Mucosa of stomach (tissue), 1 donor: Measurements from ENCODE around the gene CRYGS.
"Not testable (repeated sequence)": the region's sequence is repeated elsewhere in the genome, so short reads cannot be mapped to it uniquely, and the experiment has no call there.

Source experiments
- H3K27me3 ChIP-seq: one replicate; pipeline ENCODE4 v1.7.0; 2013; ENCODE audit warnings: mild to moderate bottlenecking, low read length; ENCODE audit not compliant: control insufficient read depth, insufficient read depth
- H3K36me3 ChIP-seq: one replicate; pipeline ENCODE4 v1.7.0; 2013; ENCODE audit warnings: low read length; ENCODE audit not compliant: control insufficient read depth, insufficient read depth
- H3K4me1 ChIP-seq: one replicate; pipeline ENCODE4 v1.7.0; 2013; ENCODE audit warnings: mild to moderate bottlenecking, low read length; ENCODE audit not compliant: control insufficient read depth, insufficient read depth
- H3K4me3 ChIP-seq: one replicate; pipeline ENCODE4 v1.7.0; 2013; ENCODE audit warnings: low read length
- H3K9ac ChIP-seq: one replicate; pipeline ENCODE4 v1.7.0; 2013; ENCODE audit warnings: mild to moderate bottlenecking, low read length, moderate library complexity
- H3K9me3 ChIP-seq: one replicate; pipeline ENCODE4 v1.7.0; 2013; ENCODE audit warnings: mild to moderate bottlenecking, low read length, moderate library complexity; ENCODE audit not compliant: control insufficient read depth
- donor health status: Pancreatic carcinoma.

The CRYGS gene

GRCh38 chr3:186577521-186577920, 33.3 kb upstream of the CRYGS start:
- H3K27me3 ChIP-seq: no peaks in the 10 kb centered on the region
- peaks cover 6% of the 10 kb centered on the region for H3K36me3 ChIP-seq
- H3K4me3 ChIP-seq: no peak overlapping the region
- no peak overlapping the region for H3K9ac ChIP-seq
- H3K9me3 ChIP-seq: no peaks in the 10 kb centered on the region
- H3K4me1 ChIP-seq: no peaks in the 10 kb centered on the region

DNA sequence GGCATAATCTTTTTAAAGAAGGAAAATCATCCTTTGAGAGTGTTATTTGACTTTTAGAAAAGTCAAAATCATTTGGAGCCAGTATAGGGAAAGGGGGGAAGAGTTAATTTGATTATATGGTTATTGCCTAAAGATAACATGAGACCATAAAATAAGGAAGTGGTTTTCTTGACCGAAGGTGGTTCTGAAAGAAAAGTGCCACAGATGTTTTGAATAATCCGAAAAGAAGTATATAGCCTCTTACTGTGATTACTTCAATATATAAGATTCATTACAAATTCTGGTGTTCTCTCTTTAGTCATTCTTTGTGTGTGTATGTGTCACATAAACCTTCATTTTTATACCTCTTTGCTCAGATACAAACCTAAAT, 27.4 kb upstream of the CRYGS start:
- H3K4me3 ChIP-seq: peak overlapping the region; percentile 91
- no peaks in the 10 kb centered on the region for H3K27me3 ChIP-seq
- peak overlapping the region; percentile 91 for H3K9ac ChIP-seq
- H3K36me3 ChIP-seq: no peaks in the 10 kb centered on the region
- H3K9me3 ChIP-seq: no peaks in the 10 kb centered on the region
- peaks cover 13% of the 10 kb centered on the region for H3K4me1 ChIP-seq

GRCh38 chr3:186570941-186571643, 26.9 kb upstream of the CRYGS start:
- no peaks in the 10 kb centered on the region for H3K9me3 ChIP-seq
- H3K4me3 ChIP-seq: peak overlapping the region; percentile 91
- no peaks in the 10 kb centered on the region for H3K36me3 ChIP-seq
- peaks cover 13% of the 10 kb centered on the region for H3K4me1 ChIP-seq
- peak overlapping the region; percentile 91 for H3K9ac ChIP-seq
- no peaks in the 10 kb centered on the region for H3K27me3 ChIP-seq

- H3K27me3 ChIP-seq: no peaks in the 10 kb centered on the region
- peak within 1 kb of the TSS; percentile 91 for H3K4me3 ChIP-seq
- H3K9me3 ChIP-seq: no peaks in the 10 kb centered on the region
- no peaks in the 10 kb centered on the region for H3K36me3 ChIP-seq
- peak within 1 kb of the TSS; percentile 91 for H3K9ac ChIP-seq
- H3K4me1 ChIP-seq: peaks cover 13% of the 10 kb centered on the region
Observed at GRCh38 chr3:186570096-186570940, 26.1 kb upstream of the CRYGS start, which contains the start of gene DNAJB11. Gene DNAJB11, plus strand, starts transcription at chr3:186570720. Its CDS starts 178 bp downstream, at chr3:186570898.

DNA sequence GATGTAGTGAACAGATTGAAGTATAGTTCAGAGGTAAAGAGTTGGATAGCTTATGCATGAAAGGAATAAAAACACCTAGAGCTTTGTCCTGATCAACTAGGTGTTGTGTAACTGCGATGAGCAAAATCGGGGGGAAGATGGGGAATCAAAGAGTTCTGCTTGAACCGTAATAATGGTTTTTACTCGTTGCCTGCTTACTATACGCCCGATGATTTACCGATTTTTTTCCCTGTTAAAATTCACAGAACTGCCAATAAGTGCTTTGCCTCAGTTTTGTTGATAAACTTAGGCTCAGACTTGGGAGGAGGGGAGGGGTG, 25.6 kb upstream of the CRYGS start:
- H3K9me3 ChIP-seq: no peaks in the 10 kb centered on the region
- no peaks in the 10 kb centered on the region for H3K36me3 ChIP-seq
- H3K4me3 ChIP-seq: peak overlapping the region; percentile 34
- H3K4me1 ChIP-seq: peaks cover 13% of the 10 kb centered on the region
- H3K9ac ChIP-seq: peak overlapping the region; percentile 20
- H3K27me3 ChIP-seq: no peaks in the 10 kb centered on the region

- H3K4me3 ChIP-seq, H3K9me3 ChIP-seq, H3K27me3 ChIP-seq, H3K36me3 ChIP-seq: not testable (repeated sequence)
- peaks cover 13% of the 10 kb centered on the region for H3K4me1 ChIP-seq
- H3K9ac ChIP-seq: peak overlapping the region; percentile 20
Observed at GRCh38 chr3:186569361-186569760, 25.2 kb upstream of the CRYGS start.

DNA sequence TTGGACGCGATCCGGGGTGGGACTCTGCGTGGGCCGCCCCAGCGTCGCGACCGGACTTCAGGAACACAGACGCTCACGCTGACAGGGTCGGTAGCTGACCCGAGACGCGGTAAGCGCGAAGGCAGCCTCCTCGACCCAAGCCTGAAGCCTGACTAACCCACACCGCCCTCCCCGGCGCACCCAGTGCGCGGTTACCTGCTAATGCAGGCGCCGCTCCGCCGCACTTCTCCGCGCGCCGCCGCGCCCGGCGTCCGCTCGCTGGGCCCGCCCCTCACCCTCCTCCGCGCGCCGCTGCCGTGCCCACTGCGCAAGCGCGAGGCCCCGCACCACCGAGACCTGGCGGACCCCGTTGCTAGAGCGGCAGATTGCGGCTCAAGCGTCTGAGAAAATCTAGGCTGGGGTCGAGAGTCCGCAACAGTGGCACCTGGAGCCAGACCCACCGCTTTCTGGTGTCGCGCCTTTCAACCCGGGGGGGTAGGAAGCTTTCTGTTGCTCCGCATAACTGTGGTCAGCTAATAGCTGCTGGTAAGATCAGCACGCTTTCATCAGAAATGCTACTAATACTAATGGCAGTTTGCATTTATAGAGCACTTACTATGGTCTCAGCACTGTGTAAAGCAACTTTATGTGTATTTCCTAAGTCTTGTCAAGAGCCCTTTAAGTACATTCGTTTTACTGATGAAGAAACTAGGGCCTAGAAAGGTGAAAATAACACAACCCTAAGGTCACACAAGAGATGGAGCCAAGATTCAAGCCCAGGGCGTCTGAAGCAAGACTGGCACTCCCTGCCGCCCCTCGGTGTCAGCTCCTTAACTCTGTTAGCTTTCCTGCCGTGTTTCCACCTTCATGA, 23.1 kb upstream of the CRYGS start, which contains the start of gene TBCCD1:
TSS of gene TBCCD1 (minus strand) at position 268 of the 850 bp plus-strand sequence. CDS start 3,010 bp downstream, outside the sequence.
- peaks cover 13% of the 10 kb centered on the region for H3K4me1 ChIP-seq

GRCh38 chr3:186566772-186567071, 22.5 kb upstream of the CRYGS start:
- Histone ChIP-seq H3K4me1 (peaks cover 13% of the 10 kb centered on the region), H3K9ac (peak overlapping the region; percentile 96), H3K36me3 (no peaks in the 10 kb centered on the region), H3K4me3 (peak overlapping the region; percentile 79), H3K27me3 (no peaks in the 10 kb centered on the region), H3K9me3 (no peaks in the 10 kb centered on the region)

More for the DNA sequence above, 23.1 kb upstream of the CRYGS start, which contains the start of gene TBCCD1:
- H3K4me3 ChIP-seq: peak within 1 kb of the TSS; percentile 84
- no peaks in the 10 kb centered on the region for H3K27me3 ChIP-seq
- H3K9ac ChIP-seq: peak within 1 kb of the TSS; percentile 96
- no peaks in the 10 kb centered on the region for H3K9me3 ChIP-seq
- no peaks in the 10 kb centered on the region for H3K36me3 ChIP-seq

DNA sequence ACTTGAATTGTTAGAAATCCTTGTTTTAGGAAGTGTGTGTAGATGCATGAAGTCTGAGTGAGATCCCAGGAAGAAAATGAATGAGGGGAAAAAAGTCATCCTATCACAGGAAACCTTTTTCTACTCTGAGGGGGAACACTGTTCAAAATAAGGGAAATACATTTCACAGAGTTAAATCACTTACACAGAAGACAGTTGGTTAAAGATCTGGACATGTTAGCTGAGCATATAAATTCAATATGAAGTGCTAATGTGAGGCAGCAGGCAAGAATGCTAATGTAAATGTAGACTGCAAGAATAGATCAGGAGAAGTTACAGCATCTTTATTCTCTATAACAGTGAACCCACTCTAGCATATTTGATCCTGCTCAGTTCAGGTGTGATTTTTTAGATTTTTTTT, 20.4 kb upstream of the CRYGS start:
- no peaks in the 10 kb centered on the region for H3K36me3 ChIP-seq
- H3K9me3 ChIP-seq: no peaks in the 10 kb centered on the region
- H3K4me1 ChIP-seq: peaks cover 14% of the 10 kb centered on the region
- H3K4me3 ChIP-seq: no peak overlapping the region
- no peaks in the 10 kb centered on the region for H3K27me3 ChIP-seq
- no peak overlapping the region for H3K9ac ChIP-seq

DNA sequence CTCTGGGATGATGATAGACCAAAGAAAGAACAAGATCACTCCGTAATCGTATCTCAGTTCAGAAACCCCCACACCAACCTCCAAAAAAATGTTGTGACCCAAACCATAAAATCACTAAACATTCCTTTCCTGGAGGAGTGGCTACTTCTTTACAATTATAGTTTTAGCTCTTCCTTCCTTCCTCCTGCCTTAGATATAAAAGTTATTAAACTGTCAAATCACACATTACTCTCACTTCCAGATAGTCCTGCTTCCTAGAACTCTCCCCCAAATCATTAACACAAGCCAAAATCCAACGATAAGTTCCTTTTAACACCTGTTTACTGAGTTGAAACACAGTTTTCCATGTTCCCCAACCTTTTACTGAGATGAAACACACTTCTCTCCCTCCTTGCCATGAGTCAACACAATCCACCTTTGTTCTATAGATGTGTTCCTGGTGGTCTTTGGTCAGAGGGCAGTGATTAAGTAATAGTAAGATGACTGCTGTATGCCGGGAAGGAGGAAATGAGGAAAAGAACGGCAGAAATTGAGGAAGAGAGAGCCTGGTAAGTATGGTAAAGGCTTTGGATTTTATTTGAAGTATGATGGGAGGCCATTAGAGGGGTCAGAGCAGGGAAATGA, 8.3 kb upstream of the CRYGS start:
- H3K9me3 ChIP-seq: no peaks in the 10 kb centered on the region
- H3K4me1 ChIP-seq: no peaks in the 10 kb centered on the region
- H3K36me3 ChIP-seq: no peaks in the 10 kb centered on the region
- no peak overlapping the region for H3K4me3 ChIP-seq
- H3K27me3 ChIP-seq: no peaks in the 10 kb centered on the region
- no peak overlapping the region for H3K9ac ChIP-seq

DNA sequence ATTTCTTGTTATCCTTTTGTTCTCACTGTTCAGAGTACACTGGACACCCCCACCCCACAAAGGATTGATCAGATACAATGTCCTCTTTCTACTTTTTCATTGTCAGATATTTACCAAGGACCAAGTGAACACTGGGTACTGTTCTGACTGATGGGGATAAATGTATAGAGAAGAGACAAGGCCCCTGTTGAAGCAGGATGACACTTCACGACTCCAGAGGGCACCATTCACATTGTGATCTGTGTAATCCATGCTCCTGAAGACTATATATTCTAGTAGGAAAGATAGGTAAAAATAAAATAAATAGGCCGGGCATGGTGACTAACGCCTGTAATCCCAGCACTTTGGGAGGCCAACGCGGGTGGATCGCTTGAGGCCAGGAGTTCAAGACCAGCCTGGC, 7.2 kb upstream of the CRYGS start:
- Histone ChIP-seq H3K9me3 (no peaks in the 10 kb centered on the region), H3K27me3 (no peaks in the 10 kb centered on the region), H3K4me3 (no peak overlapping the region), H3K36me3 (no peaks in the 10 kb centered on the region), H3K9ac (no peak overlapping the region), H3K4me1 (no peaks in the 10 kb centered on the region)
